Activated CD4-positive, alpha-beta T cell treated with anti-CD3 and anti-CD28 coated beads, Interleukin-2, amount 50 U/mL, for 4 hours (primary cell): Measurements from ENCODE around the gene SMIM14.
"Not testable (repeated sequence)": the region's sequence is repeated elsewhere in the genome, so short reads cannot be mapped to it uniquely, and the experiment has no call there.

Source experiments
- DNase-seq, 2 experiments: peaks; one replicate each; pipeline ENCODE4 v3.0.0-alpha.2; 2020

Gene SMIM14

GRCh38 chr4:39638354-39639239 is at the start of gene SMIM14:
Gene SMIM14 (minus strand): TSS chr4:39638865. CDS start chr4:39605145, 33,720 bp downstream.
- DNase-seq = peak; percentile 88

- no peak for DNase-seq
Measured at GRCh38 chr4:39687014-39687413, 48.3 kb upstream of the SMIM14 start.

- no peak for DNase-seq
Measured at GRCh38 chr4:39685990-39686389, 47.3 kb upstream of the SMIM14 start.

GRCh38 chr4:39682138-39682537 is 43.5 kb upstream of the SMIM14 start:
- no peak for DNase-seq

DNA sequence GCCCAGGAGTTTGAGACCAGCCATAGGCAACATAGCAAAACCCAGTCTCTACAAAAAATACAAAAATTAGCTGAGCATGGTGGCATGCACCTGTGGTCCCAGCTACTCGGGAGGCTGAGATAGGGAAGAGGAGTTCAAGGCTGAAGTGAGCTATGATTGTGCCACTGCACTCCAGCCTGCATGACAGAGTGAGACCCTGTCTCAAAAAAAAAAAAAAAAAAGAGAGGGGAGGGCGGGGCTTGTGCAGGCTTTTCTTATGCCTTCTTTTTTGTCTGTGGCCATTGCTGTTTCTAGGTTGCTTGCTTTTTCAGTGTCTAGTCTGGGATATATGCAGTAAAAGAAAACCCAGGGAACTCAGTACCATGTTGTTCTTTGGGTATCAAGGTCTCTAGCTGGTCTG is 42.3 kb upstream of the SMIM14 start:
- not testable (repeated sequence) for DNase-seq

DNA sequence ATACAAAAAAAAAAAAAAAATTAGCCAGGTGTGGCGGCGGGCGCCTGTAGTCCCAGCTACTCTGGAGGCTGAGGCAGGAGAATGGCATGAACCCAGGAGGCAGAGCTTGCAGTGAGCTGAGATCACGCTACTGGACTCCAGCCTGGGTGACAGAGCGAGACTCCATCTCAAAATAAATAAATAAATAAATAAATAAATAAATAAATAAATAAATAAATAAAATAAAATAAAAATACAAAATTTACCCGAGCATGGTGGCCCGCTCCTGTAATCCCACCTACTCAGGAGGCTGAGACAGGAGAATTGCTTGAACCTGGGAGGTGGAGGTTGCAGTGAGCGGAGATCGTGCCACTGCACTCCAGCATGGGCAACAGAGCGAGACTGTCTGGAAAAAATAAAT is 37.0 kb upstream of the SMIM14 start:
- not testable (repeated sequence) for DNase-seq

DNA sequence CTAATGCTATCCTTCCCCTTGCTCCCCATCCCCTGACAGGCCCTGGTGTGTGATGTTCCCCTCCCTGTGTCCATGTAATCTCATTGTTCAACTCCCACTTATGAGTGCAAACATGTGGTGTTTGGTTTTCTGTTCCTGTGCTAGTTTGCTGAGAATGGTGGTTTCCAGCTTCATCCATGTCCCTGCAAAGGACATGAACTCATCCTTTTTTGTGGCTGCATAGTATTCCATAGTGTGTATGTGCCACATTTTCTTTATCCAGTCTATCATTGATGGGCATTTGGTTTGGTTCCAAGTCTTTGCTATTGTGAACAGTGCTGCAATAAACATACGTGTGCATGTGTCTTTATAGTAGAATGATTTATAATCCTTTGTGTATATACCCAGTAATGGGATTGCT is 31.6 kb upstream of the SMIM14 start:
- DNase-seq = not testable (repeated sequence)

DNA sequence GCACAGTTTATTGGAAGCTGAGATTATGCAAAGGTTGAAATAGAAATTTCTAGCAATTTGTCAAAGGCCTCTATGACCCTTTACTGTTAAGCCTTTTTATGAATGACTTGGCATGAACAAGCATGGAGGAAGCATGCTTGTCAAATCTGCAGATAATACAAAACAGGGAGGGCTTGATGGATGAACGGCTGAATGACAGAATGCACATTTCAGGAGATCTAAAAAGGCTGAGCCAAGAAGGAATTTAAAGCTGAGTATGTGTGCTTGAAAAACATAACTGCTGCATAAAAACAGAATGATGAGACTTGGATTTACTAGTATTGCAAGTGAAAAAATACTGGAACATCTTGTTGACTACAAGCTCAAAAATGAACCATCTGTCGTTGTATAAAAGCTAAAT is 30.2 kb upstream of the SMIM14 start:
- DNase-seq = no peak

DNA sequence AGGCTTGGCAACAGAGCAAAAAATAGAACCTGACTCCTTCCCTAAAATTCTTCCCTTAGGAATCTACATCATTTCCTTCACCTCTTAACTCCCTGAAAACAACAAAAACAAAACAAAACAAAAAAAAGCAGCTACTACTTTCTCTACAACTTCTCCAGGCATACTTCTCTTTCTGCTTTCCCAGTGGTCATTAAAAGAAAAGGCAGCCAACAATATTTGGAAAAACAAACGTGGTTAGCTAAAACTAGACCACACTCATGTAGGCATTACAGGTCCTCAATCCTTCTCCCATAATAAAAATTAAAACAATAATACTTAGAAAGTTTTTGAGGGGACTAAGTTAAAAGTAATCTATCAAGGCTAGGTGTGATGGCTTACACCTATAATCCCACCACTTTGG is 29.0 kb upstream of the SMIM14 start:
- no peak for DNase-seq

- no peak for DNase-seq
Measured at GRCh38 chr4:39664828-39665731, 26.4 kb upstream of the SMIM14 start.

GRCh38 chr4:39662683-39663082 is 24.0 kb upstream of the SMIM14 start:
- no peak for DNase-seq

DNA sequence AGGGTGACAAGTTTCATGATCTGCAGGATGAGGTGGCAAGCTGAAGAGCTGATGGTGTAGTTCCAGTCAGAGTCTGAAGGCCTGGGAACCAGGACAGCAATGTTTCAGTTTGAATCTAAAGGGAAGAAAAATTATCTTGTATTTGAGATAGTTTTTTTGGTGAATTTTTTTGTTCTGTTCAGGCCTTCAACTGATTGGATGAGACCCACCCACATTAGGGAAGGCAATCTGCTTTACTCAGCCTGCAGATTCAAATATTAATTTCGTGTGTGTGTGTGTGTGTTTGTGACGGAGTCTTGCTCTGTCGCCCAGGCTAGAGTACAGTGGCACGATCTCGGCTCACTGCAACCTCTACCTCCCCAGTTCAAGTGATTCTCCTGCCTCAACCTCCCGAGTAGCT is 22.1 kb upstream of the SMIM14 start:
- DNase-seq = no peak

- no peak for DNase-seq
Measured at GRCh38 chr4:39660045-39660444, 21.4 kb upstream of the SMIM14 start.

GRCh38 chr4:39658756-39659155 is 20.1 kb upstream of the SMIM14 start:
- no peak for DNase-seq

GRCh38 chr4:39657465-39657864 is 18.8 kb upstream of the SMIM14 start:
- no peak for DNase-seq

DNA sequence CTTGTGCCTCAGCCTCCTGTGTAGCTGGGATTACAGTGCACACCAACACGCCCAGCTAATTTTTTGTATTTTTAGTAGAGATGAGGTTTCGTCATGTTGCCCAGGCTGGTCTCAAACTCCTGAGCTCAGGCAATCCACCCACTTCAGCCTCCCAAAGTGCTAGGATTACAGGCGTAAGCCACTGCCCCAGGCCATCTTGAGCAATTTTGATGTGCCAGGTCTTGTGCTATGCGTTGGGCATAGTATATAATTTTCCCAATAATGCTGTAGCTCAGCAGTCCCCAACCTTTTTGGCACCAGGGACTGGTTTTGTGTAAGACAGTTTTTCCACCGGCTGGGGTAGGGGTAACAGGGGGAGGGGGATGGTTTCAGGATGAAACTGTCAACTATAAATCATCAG is 18.0 kb upstream of the SMIM14 start:
- DNase-seq = not testable (repeated sequence)

DNA sequence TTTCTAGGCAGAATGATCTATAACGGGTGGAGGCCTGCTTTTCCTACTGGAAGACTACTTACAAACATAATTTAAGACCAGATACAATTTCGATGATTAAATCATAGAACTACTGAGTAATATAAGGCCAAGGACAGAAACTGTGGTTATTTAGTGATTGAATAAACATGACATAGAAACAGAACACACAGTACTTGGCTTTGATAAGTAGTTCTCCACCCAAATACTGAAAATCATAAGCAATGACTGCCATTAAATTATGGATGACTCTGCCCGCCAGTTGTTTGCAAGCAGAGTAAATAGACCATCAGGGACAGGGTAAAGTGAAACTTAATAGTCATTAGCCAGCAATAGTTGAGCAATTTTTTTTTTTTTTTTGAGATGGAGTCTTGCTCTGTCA is 17.2 kb upstream of the SMIM14 start:
- no peak for DNase-seq

DNA sequence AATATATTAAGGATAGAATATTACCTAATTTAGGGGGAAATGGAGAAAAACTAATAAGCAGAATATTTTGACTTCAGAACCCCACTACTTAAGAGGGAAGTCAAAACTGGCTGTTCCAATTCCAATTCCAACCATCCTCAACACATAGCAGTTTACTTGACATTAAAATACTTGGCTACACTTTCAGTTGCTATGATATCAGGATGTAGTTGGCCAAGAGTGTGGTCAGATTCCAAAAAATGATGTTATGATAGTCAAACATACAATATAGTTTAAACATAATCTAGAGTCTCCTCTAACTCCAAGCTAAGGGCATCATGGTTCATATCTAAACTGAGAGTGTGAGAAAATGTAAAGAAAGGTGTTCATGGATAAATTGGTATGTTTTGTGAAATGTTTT is 16.5 kb upstream of the SMIM14 start:
- no peak for DNase-seq

GRCh38 chr4:39651586-39651985 is 12.9 kb upstream of the SMIM14 start:
- not testable (repeated sequence) for DNase-seq

- DNase-seq = no peak
Measured at GRCh38 chr4:39649639-39650265, 11.1 kb upstream of the SMIM14 start.

DNA sequence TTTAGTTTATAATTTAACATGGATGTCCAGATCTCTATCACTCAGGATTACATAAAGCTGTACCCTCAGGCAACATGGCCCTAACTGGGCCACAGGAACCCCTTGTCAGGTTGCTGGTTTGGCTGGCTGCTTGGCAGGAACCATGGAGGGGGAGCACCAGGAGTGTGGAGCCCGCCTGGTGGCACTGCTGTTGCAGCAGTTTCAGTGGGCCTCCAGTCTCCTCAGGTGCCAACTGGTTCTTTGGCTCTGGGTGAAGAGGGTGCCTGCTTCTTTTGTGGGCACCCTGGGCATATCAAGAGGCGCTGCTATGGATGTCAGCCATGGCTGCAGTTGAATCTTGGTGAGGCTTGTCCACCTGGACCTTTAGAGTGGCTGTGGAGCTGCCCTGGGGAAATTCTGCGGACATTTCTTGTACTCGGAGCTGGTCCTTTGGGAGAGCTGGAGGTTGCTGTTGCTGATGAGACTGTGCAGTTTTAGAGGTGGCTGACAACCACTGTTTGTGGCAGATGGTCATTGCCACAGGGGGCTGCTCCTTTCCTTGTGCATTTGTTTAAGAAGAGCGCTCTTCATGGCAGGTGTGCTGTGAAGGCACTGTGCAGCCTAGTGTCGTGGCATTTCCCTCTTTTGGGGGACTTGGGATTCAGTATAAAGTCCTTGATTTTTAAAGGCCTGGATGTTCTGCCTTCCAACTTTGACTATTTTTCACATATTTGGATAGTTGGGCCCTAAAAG is 10.3 kb upstream of the SMIM14 start:
- DNase-seq = no peak

DNA sequence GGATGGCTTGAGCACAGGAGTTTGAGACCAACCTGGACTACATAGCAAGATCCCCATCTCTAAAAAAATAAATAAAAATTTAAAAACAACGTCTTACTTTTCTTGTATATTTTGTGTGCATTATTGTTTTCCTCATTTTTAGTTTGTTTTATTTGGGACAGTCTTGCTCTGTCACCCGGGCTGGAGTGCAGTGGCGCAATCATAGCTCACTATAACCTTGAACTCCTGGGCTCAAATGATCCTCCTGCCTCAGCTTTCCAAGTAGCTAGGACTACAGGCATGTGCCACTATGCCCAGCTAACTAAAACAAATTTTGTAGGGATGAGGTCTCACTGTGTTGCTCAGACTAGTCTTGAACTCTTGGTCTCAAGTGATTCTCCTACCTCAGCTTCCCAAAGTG is 9.5 kb upstream of the SMIM14 start:
- DNase-seq = no peak
